Stimulated activated CD4-positive, alpha-beta T cell treated with anti-CD3 and anti-CD28 coated beads, TNF-alpha, amount 100 ng/mL, for 24 hours (primary cell): ENCODE results near the gene MIPOL1.

Experiments used
- DNase-seq, 3 experiments: peaks; one replicate each; pipeline ENCODE4 v3.0.0-alpha.2; 2020; ENCODE audit warnings: low read depth in 3 of 3

The MIPOL1 gene

DNA sequence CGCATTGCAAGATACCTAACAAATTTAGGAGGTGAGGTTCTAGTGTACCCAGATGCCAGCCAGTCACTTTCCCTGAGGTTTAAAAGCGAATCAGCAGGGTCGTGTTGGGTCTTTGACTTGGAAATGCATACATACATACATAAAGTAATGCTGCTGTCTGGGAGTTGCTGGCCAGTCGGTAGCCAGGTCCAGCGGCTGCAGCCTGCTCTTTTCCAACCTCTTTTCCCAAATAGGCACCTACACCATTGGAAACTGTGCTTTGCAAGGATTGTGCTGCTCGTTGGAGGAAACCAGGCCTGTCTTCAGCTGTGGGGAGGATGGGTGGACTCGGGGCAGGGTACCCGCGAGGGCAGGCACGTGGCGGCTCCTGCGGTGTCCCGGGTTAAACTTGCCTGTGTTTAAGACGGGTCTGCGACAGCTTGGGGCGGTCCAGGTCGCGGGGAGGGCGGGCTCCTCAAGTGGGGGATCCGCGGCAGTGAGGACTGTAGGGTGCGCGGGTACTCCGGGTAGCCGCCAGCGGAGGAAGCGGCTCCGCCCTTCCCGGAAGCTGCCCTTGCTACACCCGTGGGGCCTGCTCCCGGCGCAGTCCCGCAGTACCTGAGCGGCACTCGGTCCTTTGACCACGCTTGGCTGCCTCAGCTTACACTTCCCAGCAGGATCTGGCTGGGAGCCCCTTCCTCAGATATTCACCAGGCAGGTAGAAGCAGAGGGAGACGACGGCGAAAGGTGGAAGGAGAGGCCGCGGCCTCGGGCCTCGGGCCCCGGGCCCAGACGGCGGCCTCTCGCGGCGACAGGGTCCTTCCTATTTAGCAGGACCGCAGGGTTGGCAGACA lies 400.4 kb downstream of the MIPOL1 start:
- no peak for DNase-seq

DNA sequence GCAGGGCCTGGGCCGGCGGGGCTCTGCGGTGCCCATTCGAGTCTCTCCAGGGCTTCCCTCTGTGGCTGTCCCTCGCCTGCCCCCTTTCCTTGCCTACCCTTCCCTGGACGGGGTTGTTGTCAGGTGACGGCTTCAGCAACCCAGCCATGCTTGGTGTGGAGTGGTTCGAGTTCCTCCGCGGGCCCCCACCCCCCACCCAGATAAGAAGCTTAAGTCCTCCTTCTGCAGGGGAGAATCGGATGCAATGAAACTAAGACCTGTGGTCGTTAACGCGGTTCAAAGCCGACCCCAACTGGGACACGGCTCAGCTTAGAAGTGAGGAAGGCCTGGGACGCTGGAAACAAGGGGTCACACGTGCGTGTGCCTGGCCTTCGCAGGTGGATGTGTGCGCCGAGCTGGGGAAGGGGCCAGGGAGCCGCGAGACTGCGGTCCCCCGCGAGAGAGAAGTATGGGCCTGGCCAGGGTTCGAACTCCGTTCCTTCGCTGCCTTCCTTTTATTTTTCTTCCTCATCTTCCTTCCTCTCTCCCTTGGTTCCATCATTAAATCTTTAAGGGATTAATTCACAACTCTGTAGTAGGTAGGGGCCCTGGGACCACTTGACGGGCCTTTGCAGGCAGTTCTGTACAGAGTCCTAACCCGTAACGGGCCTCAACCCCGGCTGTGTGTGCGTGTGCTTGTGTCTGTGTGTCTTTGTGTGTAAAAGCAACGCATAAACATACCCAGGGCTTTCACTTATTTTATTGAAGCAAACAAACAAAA lies 401.2 kb downstream of the MIPOL1 start:
- no peak for DNase-seq

DNA sequence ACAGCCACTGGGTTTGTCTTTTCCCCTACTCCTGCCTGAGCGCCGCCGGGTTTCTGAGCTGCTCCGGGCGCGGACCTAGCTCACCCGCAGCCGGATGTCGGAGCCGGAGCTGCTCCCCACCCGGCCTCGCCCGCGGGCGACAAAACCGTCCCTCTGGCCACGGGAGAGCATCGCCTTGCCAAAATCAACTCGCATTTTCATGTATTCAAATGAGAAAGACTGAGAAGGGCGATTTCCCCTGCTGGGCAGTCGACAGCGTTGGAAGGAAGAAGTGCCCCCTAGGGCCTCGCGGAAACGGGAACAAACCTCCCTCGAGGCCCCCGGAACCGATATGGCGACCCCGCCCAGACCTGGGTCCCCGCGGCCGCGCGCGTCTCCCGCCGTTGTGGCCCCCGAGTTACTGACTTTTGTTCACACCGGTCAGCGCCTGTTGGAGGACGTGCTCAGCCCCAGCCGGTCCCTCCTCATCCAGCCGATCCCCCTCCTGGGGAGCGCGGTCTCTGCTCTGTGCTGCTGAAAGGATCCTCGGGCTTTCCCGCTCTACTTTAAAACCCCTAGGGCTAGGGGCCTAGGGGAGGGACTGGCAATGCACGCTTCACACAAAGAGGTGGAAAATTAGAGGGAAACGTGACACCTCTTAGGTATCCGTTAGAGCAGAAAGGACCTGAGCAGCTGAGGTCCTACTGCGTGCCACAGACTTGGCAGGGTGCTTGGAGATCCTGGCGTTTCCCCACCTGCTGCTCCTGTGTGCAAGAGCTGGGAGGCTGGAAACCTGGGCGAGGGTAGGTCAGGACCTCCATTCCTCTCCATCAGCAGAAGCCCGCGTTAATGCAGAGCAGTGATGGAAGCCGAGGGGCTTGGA lies 402.0 kb downstream of the MIPOL1 start:
- no peak for DNase-seq

DNA sequence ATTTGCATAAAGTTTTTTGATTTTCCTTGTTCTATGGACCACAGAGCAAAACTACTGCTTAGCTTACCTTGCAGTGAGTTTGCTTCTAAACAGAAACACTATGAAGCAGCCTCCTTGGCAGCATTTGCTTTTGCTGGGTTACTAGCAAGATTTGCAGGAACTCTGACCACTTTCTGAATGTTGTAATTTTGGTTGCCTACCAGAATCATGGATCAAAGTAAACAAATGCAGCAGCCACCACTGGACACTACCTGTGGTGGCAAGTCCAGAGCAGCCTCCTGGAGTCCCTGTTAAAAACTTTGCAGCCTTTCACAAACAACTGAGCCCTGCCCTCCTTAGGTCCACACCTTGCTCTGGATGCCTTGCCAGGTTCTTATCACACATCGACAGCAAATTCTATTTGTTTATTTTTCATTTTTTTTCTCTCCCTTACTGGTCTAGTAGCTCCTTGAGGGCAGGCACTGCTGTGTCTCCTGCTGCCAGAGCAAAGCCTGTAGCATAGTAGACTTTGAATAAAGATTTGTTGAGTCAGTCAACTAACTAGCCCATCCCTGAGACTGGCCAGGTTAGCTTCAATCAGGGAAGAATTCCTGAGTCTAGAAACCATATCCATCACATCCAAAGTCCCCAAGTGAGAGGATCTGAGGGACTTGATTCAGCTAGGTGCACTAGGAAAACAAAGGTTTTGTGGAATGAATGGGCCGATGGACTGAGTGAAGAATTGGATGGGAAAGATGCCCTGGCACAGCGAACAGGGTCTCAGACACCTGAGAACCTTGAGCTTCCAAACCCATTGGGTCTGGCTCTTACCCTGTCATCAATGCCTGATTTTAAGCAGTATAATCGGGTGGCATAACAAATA lies 403.4 kb downstream of the MIPOL1 start:
- DNase-seq: no peak

DNA sequence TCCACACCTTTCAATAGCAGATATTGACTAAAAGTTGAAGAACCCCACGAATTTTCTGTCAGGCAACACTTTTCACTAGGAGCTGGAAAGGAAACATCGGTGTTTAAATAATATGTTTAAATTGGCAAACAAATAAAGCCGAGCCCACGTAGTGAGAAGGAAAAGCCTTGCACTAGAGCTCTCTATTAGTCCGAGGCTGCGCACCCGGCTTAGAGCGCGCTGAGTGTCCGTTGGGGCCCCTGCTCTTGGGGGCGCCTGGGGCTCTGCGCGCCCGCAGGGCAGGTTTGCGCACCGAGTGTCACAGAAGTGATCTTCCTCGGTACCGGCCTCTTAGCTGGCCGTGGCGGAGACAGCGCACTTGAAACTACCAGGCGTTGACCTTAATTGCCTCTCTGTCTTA lies 404.1 kb downstream of the MIPOL1 start:
- no peak for DNase-seq
